Activated T-helper 1 cell treated with anti-CD3 and anti-CD28 coated beads, Interleukin-12 subunit alpha, Interleukin-12 subunit beta, Interleukin-2, Interleukin-4 antibody, amounts not matched to agents 30 ng/mL and 10 ng/mL and 1 ng/mL, durations not matched to agents 14 hours and 24 hours and 36 hours (primary cell): Measurements from ENCODE around the gene NRSN1. TPM values are rescaled to one million over a fixed set of nuclear protein-coding genes. Genes with fewer than 3 reads are reported as not detected.

Experiments
- DNase-seq: peaks from one replicate; pipeline ENCODE4 v3.0.0; 2021; ENCODE audit warnings: low spot score
- H3K27ac Mint-ChIP-seq: one replicate; pipeline ENCODE4 v1.8.0; 2021; ENCODE audit warnings: mild to moderate bottlenecking, mixed read lengths
- H3K27me3 Mint-ChIP-seq: one replicate; pipeline ENCODE4 v1.8.0; 2022; ENCODE audit warnings: mild to moderate bottlenecking, moderate library complexity, mixed read lengths; ENCODE audit not compliant: insufficient read depth
- H3K36me3 Mint-ChIP-seq: one replicate; pipeline ENCODE4 v1.8.0; 2021; ENCODE audit warnings: low read depth, mixed read lengths
- H3K4me1 Mint-ChIP-seq: one replicate; pipeline ENCODE4 v1.8.0; 2021; ENCODE audit warnings: low read depth, mixed read lengths
- H3K4me3 Mint-ChIP-seq: one replicate; pipeline ENCODE4 v1.8.0; 2021; ENCODE audit warnings: mild to moderate bottlenecking, moderate library complexity, mixed read lengths
- H3K9me3 Mint-ChIP-seq: one replicate; pipeline ENCODE4 v1.8.0; 2021; ENCODE audit warnings: mixed read lengths
- intact Hi-C: fragments of 100-400 bp; cut with micrococcal nuclease; formaldehyde crosslinking; loops from one replicate; pipeline ENCODE4 v1.15.1; 2024
- total RNA-seq: library from RNA; stranded (reverse); gene quantifications from 2 replicates; pipeline ENCODE4 v1.2.3, GENCODE V29; 2022

Gene NRSN1
- total RNA-seq, 1 donor from 2014 or later: not detected

DNA sequence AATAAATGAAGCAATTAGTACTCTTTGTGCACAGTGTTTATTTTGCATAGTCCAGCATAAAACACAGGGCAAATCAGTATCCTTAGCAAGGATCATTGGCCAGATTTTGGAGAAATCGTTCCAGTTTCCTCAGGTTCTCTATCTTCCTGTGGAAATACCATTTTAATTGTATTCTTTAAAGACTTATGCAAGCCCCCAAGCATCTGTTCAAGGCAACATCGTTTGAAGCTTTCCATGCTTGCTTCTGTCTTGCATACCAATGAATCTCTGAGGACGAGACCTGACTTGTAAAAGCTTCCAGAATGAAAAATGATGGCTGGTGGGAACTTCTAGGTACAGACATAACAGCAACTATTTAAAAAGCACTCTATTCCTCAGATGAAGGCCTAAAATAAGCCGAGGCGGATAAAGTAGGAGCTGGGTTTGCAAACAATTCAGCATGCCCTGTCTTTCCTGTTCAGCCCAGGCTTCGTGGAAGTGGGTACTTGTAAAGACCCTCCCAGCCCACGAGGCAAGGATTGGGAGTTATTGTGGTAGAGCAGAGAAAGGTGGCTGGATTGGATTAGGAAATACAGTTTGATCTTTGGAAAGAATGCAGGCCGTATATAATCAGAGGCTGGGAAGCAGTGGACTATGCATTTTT, 21.6 kb downstream of the NRSN1 start:
- intact Hi-C loops: no loop called here
- no peak overlapping the region for H3K27ac Mint-ChIP-seq
- no peaks in the 10 kb centered on the region for H3K27me3 Mint-ChIP-seq
- no peak overlapping the region for H3K4me3 Mint-ChIP-seq
- H3K4me1 Mint-ChIP-seq: no peaks in the 10 kb centered on the region
- DNase-seq: no peak
- H3K36me3 Mint-ChIP-seq: no peaks in the 10 kb centered on the region
- H3K9me3 Mint-ChIP-seq: no peaks in the 10 kb centered on the region

DNA sequence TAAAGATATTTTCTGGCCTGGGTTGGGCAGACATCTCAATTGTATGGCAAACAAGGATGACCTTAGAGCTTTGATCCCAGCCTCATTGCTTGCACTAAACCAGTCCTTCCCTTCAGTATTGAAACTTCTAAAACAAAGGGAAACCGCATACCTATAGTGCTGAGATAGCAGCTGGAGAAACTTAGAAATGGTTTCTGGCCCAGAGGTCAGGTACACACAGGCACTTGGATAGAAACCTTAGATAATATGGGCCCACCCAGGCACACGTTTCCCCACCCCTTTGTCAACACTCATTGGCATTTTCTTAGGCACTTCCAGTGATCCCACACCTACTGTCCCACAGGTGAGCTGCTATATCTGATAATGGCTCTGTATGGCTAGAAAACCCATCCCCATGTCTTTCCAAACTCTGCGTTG, 22.1 kb downstream of the NRSN1 start:
- Mint-ChIP-seq H3K27ac (no peak overlapping the region), H3K9me3 (no peaks in the 10 kb centered on the region), H3K4me1 (no peaks in the 10 kb centered on the region), H3K4me3 (no peak overlapping the region), H3K27me3 (no peaks in the 10 kb centered on the region), H3K36me3 (no peaks in the 10 kb centered on the region)
- intact Hi-C loops: no loop called here
- DNase-seq: no peak

DNA sequence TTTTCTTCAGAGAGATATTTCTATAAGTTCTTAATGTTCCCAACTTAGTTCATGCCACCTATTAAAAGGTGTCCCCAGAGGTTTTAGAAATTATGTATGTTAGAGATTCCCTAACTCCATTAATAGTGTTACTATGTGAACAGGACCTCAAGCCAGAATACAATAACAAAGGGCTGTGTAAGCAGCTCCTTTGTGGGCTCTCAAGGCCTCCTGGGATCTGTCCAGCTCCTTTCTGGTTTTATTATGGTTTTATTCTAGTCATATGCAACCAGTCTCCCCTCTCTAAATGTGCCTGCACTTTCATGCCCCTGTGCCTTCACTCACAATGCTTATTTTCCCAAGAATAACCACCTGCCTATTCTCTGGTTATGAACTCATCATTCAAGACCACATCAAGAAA, 22.7 kb downstream of the NRSN1 start:
- no peaks in the 10 kb centered on the region for H3K4me1 Mint-ChIP-seq
- no peaks in the 10 kb centered on the region for H3K36me3 Mint-ChIP-seq
- H3K27me3 Mint-ChIP-seq: no peaks in the 10 kb centered on the region
- DNase-seq: no peak
- H3K4me3 Mint-ChIP-seq: no peak overlapping the region
- H3K27ac Mint-ChIP-seq: no peak overlapping the region
- H3K9me3 Mint-ChIP-seq: no peaks in the 10 kb centered on the region
- intact Hi-C loops: no loop called here

DNA sequence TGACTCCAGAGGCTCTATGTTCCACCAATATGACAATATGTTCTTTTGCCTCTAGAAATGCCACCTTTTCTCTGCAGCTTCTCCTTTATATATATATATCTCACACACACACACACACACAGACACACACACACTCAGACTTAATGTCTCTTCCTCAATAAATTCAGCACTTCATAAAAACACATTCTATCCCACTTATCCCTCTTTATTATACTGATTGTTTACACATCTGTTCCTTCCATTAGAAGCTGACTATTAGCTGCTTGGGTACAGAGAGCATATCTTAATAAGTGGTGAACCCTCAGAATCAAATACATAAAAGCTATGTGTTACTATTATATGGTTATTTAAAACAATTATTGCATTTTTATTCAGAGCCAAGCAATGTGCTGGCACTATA, 23.3 kb downstream of the NRSN1 start:
- H3K9me3 Mint-ChIP-seq: no peaks in the 10 kb centered on the region
- H3K36me3 Mint-ChIP-seq: no peaks in the 10 kb centered on the region
- H3K27ac Mint-ChIP-seq: no peak overlapping the region
- H3K4me3 Mint-ChIP-seq: no peak overlapping the region
- DNase-seq: no peak
- no peaks in the 10 kb centered on the region for H3K4me1 Mint-ChIP-seq
- intact Hi-C loops: no loop called here
- H3K27me3 Mint-ChIP-seq: no peaks in the 10 kb centered on the region

DNA sequence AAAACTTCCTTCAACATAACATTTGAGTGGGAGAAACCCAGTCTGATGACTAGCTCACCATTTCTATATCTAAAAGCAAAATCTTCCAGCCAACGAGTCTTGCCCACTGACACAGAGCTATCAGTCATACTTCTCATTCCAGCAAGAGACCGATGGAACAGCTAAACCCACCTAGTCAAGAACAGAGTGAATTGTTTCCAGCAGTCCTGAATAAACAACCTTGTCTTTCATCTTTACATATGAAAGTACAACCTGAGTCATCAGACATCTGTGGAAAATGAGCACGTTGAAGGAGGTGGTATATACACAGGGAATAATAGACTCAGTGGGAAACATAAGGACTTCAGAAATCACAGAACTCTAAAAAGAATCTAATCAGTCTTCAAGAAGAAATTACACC, 23.8 kb downstream of the NRSN1 start:
- H3K36me3 Mint-ChIP-seq: no peaks in the 10 kb centered on the region
- no peak overlapping the region for H3K27ac Mint-ChIP-seq
- no peaks in the 10 kb centered on the region for H3K27me3 Mint-ChIP-seq
- no peak overlapping the region for H3K4me3 Mint-ChIP-seq
- H3K4me1 Mint-ChIP-seq: no peaks in the 10 kb centered on the region
- intact Hi-C loops: no loop called here
- DNase-seq: no peak
- H3K9me3 Mint-ChIP-seq: no peaks in the 10 kb centered on the region

DNA sequence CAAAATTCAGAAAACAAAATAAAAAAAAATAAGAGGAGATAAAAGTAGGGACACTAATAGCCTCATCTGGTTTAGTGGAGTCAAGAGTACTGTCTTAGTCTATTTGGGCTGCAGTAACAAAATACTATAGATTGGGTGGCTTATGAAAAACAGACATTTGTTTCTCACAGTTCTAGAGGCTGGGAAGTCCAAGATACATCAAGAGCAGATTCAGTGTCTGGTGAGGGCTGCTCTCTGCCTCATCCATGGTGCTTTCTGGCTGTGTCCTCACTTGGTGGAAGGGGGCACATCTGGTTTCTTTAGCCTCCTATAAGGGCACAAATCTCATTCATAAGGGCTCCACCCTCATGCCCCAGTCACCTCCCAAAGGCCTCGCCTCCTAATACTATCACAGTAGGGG, 26.0 kb downstream of the NRSN1 start:
- peaks cover 2% of the 10 kb centered on the region for H3K27me3 Mint-ChIP-seq
- H3K4me1 Mint-ChIP-seq: no peaks in the 10 kb centered on the region
- intact Hi-C loops: no loop called here
- no peaks in the 10 kb centered on the region for H3K36me3 Mint-ChIP-seq
- DNase-seq: no peak
- H3K9me3 Mint-ChIP-seq: no peaks in the 10 kb centered on the region
- no peak overlapping the region for H3K4me3 Mint-ChIP-seq
- H3K27ac Mint-ChIP-seq: no peak overlapping the region

DNA sequence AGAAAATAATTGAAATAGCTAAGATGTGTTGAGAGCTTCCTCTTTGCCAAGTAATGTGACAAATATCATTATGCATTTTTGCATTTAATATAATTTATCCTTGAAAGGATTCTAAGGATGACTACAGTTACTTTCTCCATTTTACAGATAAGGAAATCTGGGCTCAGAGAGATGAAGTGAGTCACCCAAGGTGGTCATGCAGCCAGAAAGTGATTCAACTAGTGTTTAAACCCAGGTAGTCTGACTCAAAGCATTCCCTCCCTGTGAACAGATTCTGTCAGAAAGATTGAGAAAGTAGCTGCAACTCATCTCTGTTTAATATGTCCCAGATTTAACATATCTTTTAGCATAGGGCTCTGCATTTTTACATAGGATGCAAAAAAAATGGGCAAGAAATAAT, 28.1 kb downstream of the NRSN1 start:
- no peaks in the 10 kb centered on the region for H3K36me3 Mint-ChIP-seq
- no peak overlapping the region for H3K27ac Mint-ChIP-seq
- H3K27me3 Mint-ChIP-seq: peaks cover 2% of the 10 kb centered on the region
- no peak for DNase-seq
- H3K9me3 Mint-ChIP-seq: no peaks in the 10 kb centered on the region
- H3K4me1 Mint-ChIP-seq: no peaks in the 10 kb centered on the region
- intact Hi-C loops: no loop called here
- H3K4me3 Mint-ChIP-seq: no peak overlapping the region

DNA sequence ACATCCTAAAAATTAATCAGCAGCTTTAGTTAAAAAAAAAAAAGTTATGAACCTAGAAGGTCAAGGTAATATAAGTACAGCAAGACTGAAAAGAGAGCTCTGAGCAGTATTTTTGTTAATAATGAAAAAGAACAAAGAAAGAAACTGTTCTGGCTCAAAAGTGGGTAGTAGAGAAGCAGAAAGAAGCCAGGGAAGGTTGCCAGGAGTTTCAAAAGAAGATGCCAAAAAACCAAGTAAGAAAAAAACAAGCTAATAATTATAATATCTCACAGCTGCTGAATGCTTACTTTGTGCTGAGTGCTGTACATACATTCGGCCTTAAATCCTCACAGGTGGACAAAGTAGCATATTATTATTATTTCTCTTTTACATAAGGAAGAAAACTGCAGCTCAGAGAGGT, 31.9 kb downstream of the NRSN1 start:
- H3K4me1 Mint-ChIP-seq: no peaks in the 10 kb centered on the region
- intact Hi-C loops: no loop called here
- no peak for DNase-seq
- peaks cover 2% of the 10 kb centered on the region for H3K27me3 Mint-ChIP-seq
- no peaks in the 10 kb centered on the region for H3K36me3 Mint-ChIP-seq
- no peak overlapping the region for H3K27ac Mint-ChIP-seq
- no peak overlapping the region for H3K4me3 Mint-ChIP-seq
- no peaks in the 10 kb centered on the region for H3K9me3 Mint-ChIP-seq

DNA sequence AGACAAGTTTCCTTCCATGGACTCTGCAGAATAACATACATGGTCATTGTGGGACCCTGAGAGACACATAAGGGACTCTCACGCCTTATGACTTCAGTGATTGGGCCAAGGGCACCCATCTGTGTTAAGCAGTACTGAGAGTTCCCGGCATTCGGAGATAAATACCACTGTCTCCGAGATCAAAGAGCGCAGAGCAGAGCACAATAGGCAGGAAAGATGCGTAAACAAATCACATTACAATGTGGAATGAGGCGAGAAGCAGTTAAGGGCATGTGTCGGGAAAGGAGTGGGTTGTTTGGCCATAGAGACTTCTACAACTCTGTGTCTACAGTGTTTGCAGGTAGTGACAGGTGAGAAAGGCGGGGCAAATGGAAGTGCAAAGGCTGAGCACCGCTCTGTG, 57.6 kb downstream of the NRSN1 start:
- Mint-ChIP-seq H3K27ac (no peak overlapping the region), H3K36me3 (no peaks in the 10 kb centered on the region)
- intact Hi-C loops: no loop called here

DNA sequence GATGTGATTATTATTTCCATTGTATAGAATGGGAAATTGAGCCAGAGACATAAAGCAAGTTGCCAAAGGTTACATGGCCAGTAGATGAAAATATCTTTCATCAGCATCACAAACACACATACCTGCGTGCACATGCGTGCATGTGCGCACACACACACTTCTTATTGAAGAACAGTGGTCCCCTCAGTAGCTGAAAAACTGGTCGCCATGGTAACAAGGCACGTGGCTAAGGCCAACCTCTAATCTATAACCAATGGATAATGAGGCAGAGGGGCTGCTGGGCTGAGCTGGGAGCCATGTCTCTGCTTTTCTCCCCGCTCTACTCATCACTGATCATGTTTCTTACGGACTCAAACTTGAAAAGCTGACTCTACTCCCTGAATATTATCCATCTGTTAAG, 60.3 kb downstream of the NRSN1 start:
- Mint-ChIP-seq H3K4me1 (no peaks in the 10 kb centered on the region), H3K9me3 (no peaks in the 10 kb centered on the region), H3K27me3 (peaks cover under 1% of the 10 kb centered on the region), H3K27ac (no peak overlapping the region), H3K4me3 (no peak overlapping the region), H3K36me3 (no peaks in the 10 kb centered on the region)
- DNase-seq: no peak
- intact Hi-C loops: no loop called here

More for the DNA sequence above, 57.6 kb downstream of the NRSN1 start:
- no peaks in the 10 kb centered on the region for H3K9me3 Mint-ChIP-seq
- H3K27me3 Mint-ChIP-seq: peaks cover 3% of the 10 kb centered on the region
- H3K4me3 Mint-ChIP-seq: no peak overlapping the region
- H3K4me1 Mint-ChIP-seq: no peaks in the 10 kb centered on the region
- DNase-seq: no peak

DNA sequence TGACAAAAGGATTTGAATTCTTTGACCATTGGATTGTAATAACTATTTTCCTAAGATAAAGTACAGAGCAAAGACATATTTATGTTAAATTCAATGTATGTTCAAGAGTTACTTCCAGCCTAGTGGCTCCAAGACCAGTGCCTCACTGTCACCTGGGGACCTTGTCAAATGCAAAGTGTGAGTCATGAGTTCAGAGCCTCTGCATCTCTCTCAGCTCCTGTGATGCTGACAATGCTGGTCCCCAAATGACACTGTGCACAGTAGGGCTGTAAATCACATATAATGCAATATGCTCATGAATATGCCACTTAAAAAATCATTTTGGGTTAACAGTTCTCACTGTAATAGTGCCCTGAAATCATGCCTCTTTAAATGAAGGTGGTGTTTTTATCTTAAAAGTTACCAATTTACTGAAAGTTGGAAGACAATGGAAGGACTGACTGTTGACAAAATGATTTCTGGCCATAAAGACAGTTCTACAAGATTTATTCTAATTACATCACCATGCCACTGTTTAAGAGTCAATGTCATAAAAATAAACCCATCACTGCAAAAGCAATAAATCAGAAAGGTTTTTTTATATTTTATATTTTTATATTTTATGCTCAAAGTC, 62.1 kb downstream of the NRSN1 start:
- Mint-ChIP-seq H3K27ac (no peak overlapping the region), H3K9me3 (no peaks in the 10 kb centered on the region), H3K36me3 (no peaks in the 10 kb centered on the region), H3K27me3 (peaks cover 4% of the 10 kb centered on the region), H3K4me1 (no peaks in the 10 kb centered on the region), H3K4me3 (no peak overlapping the region)
- no peak for DNase-seq
- intact Hi-C loops: no loop called here

DNA sequence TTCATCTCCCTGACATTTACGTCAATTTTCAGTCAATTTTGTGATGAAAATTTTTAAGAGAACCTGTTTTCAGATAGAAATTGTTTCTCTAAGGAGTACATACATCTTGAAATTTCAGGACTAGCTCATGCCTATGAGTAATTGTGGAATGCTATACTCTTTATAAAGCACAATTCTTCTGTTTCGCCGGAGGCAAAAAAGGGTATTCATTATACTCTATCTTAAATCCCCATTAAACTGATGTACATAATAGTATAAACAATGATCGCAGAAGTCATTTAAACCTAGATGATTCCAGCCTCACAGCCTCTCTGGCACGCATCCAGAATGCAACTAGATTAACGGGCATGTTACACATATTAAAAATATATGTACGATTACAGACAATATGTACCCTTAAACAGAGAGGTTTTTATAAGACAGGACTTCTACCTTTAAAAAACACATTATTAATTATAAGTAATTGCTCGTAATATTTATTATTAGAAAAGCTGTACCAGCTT, 62.6 kb downstream of the NRSN1 start:
- Mint-ChIP-seq H3K9me3 (no peaks in the 10 kb centered on the region), H3K4me3 (no peak overlapping the region), H3K4me1 (no peaks in the 10 kb centered on the region), H3K27ac (no peak overlapping the region), H3K27me3 (peaks cover 4% of the 10 kb centered on the region), H3K36me3 (no peaks in the 10 kb centered on the region)
- DNase-seq: no peak
- intact Hi-C loops: no loop called here

DNA sequence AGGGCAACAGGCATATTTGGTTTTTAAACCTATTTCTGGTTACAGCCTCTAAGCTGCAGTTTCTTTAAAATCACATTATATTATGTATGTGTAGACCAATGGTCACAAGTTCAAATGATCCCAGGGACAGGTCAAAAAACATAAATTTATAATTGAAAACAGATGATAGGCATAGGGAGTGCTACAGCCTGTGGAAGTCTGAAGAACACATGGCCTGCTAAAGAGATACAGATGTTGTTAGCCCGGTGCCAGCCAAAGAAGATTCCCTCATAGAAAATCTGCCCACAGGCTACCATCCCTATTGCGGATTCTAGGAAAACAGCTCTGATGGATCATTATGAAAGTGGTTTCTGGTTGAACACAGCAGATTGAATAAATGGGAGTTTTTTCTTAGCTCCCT, 65.3 kb downstream of the NRSN1 start:
- Mint-ChIP-seq H3K4me3 (no peak overlapping the region), H3K27me3 (peaks cover 4% of the 10 kb centered on the region), H3K27ac (no peak overlapping the region), H3K36me3 (no peaks in the 10 kb centered on the region), H3K4me1 (no peaks in the 10 kb centered on the region), H3K9me3 (no peaks in the 10 kb centered on the region)
- intact Hi-C loops: no loop called here
- DNase-seq: no peak

DNA sequence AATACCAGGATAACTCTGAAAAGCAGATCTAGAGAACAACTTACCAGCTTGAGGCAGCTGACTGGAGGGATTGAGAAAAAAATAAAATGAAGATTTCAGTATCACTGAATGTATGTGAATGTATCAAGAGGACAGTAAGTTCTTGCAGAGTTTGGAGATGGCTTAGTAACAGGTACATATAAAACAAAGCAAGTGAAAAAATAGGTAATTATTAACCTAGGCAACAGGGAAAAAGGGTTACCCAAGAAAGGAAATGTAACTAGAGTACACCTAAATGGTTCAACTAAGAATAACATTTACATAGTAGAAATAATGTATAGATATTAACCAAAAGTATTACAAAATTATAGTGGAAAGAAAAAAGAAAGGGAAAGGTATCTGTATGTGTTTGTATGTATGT, 67.3 kb downstream of the NRSN1 start:
- DNase-seq: no peak
- no peaks in the 10 kb centered on the region for H3K36me3 Mint-ChIP-seq
- no peaks in the 10 kb centered on the region for H3K4me1 Mint-ChIP-seq
- H3K27ac Mint-ChIP-seq: no peak overlapping the region
- intact Hi-C loops: no loop called here
- no peak overlapping the region for H3K4me3 Mint-ChIP-seq
- no peaks in the 10 kb centered on the region for H3K9me3 Mint-ChIP-seq
- H3K27me3 Mint-ChIP-seq: peaks cover 4% of the 10 kb centered on the region
